HepG2 (cell line): ENCODE data around the gene DNAJB12. TPM values are rescaled to one million over a fixed set of nuclear protein-coding genes. Genes with fewer than 3 reads are reported as not detected.

Experiments
- ARID4A ChIP-seq: sonication (generic); formaldehyde crosslinking; IDR thresholded peaks from 2 replicates; pipeline ENCODE4 v1.5.0; 2020; ENCODE audit warnings: mild to moderate bottlenecking, missing genetic modification reagents, borderline replicate concordance
- KDM5A ChIP-seq: fragments of 200-600 bp; sonication (generic); IDR thresholded peaks from 2 replicates; pipeline ENCODE4 v1.7.0; 2018; ENCODE audit warnings: antibody characterized with exemption, mild to moderate bottlenecking, low read length, borderline replicate concordance
- KLF11 ChIP-seq: IDR thresholded peaks from 2 replicates; pipeline ENCODE4 v1.6.1; 2016; ENCODE audit warnings: missing compliant biosample characterization
- KLF12 ChIP-seq: sonication (generic); formaldehyde crosslinking; IDR thresholded peaks from 2 replicates; pipeline ENCODE4 v1.4.0; 2020; ENCODE audit warnings: missing genetic modification reagents, borderline replicate concordance
- NFKBIZ ChIP-seq: IDR thresholded peaks from 2 replicates; pipeline ENCODE4 v1.6.1; 2018; ENCODE audit warnings: missing genetic modification reagents, missing compliant biosample characterization
- RBFOX2 ChIP-seq: fragments of 200-400 bp; formaldehyde crosslinking; IDR thresholded peaks from 2 replicates; pipeline ENCODE4 v1.6.1; 2017; ENCODE audit warnings: low read depth, mild to moderate bottlenecking, low read length
- RBM22 ChIP-seq: fragments of 200-400 bp; formaldehyde crosslinking; optimal IDR thresholded peaks from 2 replicates; pipeline ENCODE3; 2017; ENCODE audit warnings: mild to moderate bottlenecking, low read length, moderate library complexity
- RXRB ChIP-seq: IDR thresholded peaks from 2 replicates; pipeline ENCODE4 v1.6.1; 2016; ENCODE audit warnings: borderline replicate concordance, missing genetic modification reagents, missing compliant biosample characterization
- SIX4 ChIP-seq: sonication (generic); formaldehyde crosslinking; IDR thresholded peaks from 2 replicates; pipeline ENCODE4 v1.4.0; 2020; ENCODE audit warnings: missing genetic modification reagents
- SRSF1 ChIP-seq: fragments of 200-400 bp; formaldehyde crosslinking; optimal IDR thresholded peaks from 2 replicates; pipeline ENCODE3; 2017; ENCODE audit warnings: mild to moderate bottlenecking, low read depth, low read length, moderate library complexity
- STAT5B ChIP-seq: sonication (generic); formaldehyde crosslinking; IDR thresholded peaks from 2 replicates; pipeline ENCODE4 v1.4.0; 2020; ENCODE audit warnings: missing genetic modification reagents
- TERF1 ChIP-seq: sonication (generic); formaldehyde crosslinking; IDR thresholded peaks from 2 replicates; pipeline ENCODE4 v1.8.0; 2022; ENCODE audit warnings: mild to moderate bottlenecking, missing genetic modification reagents, moderate library complexity
- U2AF2 ChIP-seq: fragments of 200-400 bp; formaldehyde crosslinking; IDR thresholded peaks from 2 replicates; pipeline ENCODE4 v1.6.1; 2017; ENCODE audit warnings: low read depth, mild to moderate bottlenecking, low read length
- YEATS4 ChIP-seq: sonication (generic); formaldehyde crosslinking; IDR thresholded peaks from 2 replicates; pipeline ENCODE4 v1.4.0; 2020; ENCODE audit warnings: missing genetic modification reagents, borderline replicate concordance
- ZBTB39 ChIP-seq: sonication (generic); formaldehyde crosslinking; IDR thresholded peaks from 2 replicates; pipeline ENCODE4 v1.5.0; 2020; ENCODE audit warnings: missing genetic modification reagents
- ZC3H4 ChIP-seq: sonication (generic); formaldehyde crosslinking; IDR thresholded peaks from 2 replicates; pipeline ENCODE4 v1.4.0; 2020; ENCODE audit warnings: missing genetic modification reagents, borderline replicate concordance
- ZMYM3 ChIP-seq: sonication (generic); formaldehyde crosslinking; IDR thresholded peaks from 2 replicates; pipeline ENCODE4 v1.5.1; 2020; ENCODE audit warnings: mild to moderate bottlenecking, missing genetic modification reagents
- ZNF207 ChIP-seq: fragments of 450-650 bp; IDR thresholded peaks from 2 replicates; pipeline ENCODE4 v1.6.1; 2016; ENCODE audit warnings: antibody characterized with exemption, borderline replicate concordance
- ZNF263 ChIP-seq: sonication (generic); formaldehyde crosslinking; IDR thresholded peaks from 2 replicates; pipeline ENCODE4 v1.4.0; 2020; ENCODE audit warnings: missing genetic modification reagents
- ZNF672 ChIP-seq: sonication (generic); formaldehyde crosslinking; IDR thresholded peaks from 2 replicates; pipeline ENCODE4 v1.8.1; 2022; ENCODE audit warnings: missing genetic modification reagents
- ZNF878 ChIP-seq: sonication (generic); formaldehyde crosslinking; IDR thresholded peaks from 2 replicates; pipeline ENCODE4 v1.8.1; 2023; ENCODE audit warnings: mild to moderate bottlenecking, missing genetic modification reagents, moderate library complexity
- polyA plus RNA-seq, 8 experiments: library from polyadenylated mRNA; depleted of rRNA in 3 of 8; stranded (reverse) in 7 of 8; unstranded in 1 of 8; fragments of >200 nt; fragmentation: Illumina TruSeq in 4 of 8; extraction: Trizol in 4 of 8; gene quantifications; 2 replicates each; pipeline versions ENCODE4 v1.2.1 to v1.2.3, GENCODE V29; 2011 to 2016; ENCODE audit warnings: low read depth in 4 of 8, missing spikeins in 1 of 8, mixed read lengths in 1 of 8; ENCODE audit not compliant: insufficient read depth in 1 of 8
- total RNA-seq, 5 experiments: library from RNA; depleted of rRNA; stranded (reverse); fragments of >200 nt; fragmentation: Illumina TruSeq; extraction: Trizol; gene quantifications; 2 replicates each; pipeline ENCODE4 v1.2.3, GENCODE V29; 2016; ENCODE audit warnings: low read depth in 1 of 5

The DNAJB12 gene
- total and polyA plus RNA-seq, 2 of the 13 experiments (the other 11 are each of a cell fraction or from before 2014, with no cell fraction given), result 10.8 to 18.2 TPM

- TF ChIP-seq RXRB (CRISPR knock-in tag) (peak; percentile 59), ZMYM3 (CRISPR knock-in tag) (0 out of 2 replicates have a peak, but pooled peaks have one; percentile 52), ZNF672 (CRISPR knock-in tag) (no peak), YEATS4 (peak; percentile 96), KDM5A (peak; percentile 99), U2AF2 (no peak), ZC3H4 (CRISPR knock-in tag) (peak; percentile 71; the same call in 1 of the 2 replicates), RBM22 (no peak), RBFOX2 (peak; percentile 96), ZNF878 (CRISPR knock-in tag) (no peak), SIX4 (CRISPR knock-in tag) (peak; percentile 61), KLF11 (CRISPR knock-in tag) (peak; percentile 58; the same call in 1 of the 2 replicates), KLF12 (CRISPR knock-in tag) (peak; percentile 75; the same call in 1 of the 2 replicates), STAT5B (0 out of 2 replicates have a peak, but pooled peaks have one; percentile 26), ZNF207 (no peak), ZBTB39 (CRISPR knock-in tag) (0 out of 2 replicates have a peak, but pooled peaks have one; percentile 45), TERF1 (CRISPR knock-in tag) (no peak), ARID4A (CRISPR knock-in tag) (peak; percentile 95), NFKBIZ (no peak; the same call in 1 of the 2 replicates), SRSF1 (peak; percentile 81), ZNF263 (CRISPR knock-in tag) (peak; percentile 60; the same call in 1 of the 2 replicates)
Observed at GRCh38 chr10:72354356-72355213, at the start of gene DNAJB12 (continued).
